ENCODE results near the gene RPS21. TPM values are rescaled to one million over a fixed set of nuclear protein-coding genes. Genes with fewer than 3 reads are reported as not detected.

Gene RPS21
- total RNA-seq, 4 donors from 2014 or later: 585 to 2,728 (median 1,375) TPM

GRCh38 chr20:62416651-62417637, 30.0 kb downstream of the RPS21 start:
- no peaks in the 10 kb centered on the region for H3K36me3 ChIP-seq

GRCh38 chr20:62417981-62418708, 31.2 kb downstream of the RPS21 start:
- no peaks in the 10 kb centered on the region for H3K36me3 ChIP-seq
- DNase-seq: no peak
- no peak overlapping the region for H3K27ac ChIP-seq
- in situ Hi-C loops (cut with MboI; ENCODE audit: low pct_ligation_motif_present in 1 of 4, low pct_unique_long_range_greater_than_20kb in 1 of 4, low sequenced_read_pairs in 3 of 4): no loop called here
- TF ChIP-seq POLR2AphosphoS5 (IDR thresholded peaks at IDR 0.05) (no peak), EP300 (IDR thresholded peaks at IDR 0.05; ENCODE audit: low read depth) (no peak), POLR2A (IDR thresholded peaks at IDR 0.05) (no peak), CTCF (IDR thresholded peaks at IDR 0.05) (no peak)
- 73 to 81% methylated on average over 7 to 20 of the region's 25 CpGs for WGBS, 2 donors (ENCODE audit: low coverage in 1 of 2)
- H3K27me3 ChIP-seq: no peaks in the 10 kb centered on the region
- no peak overlapping the region for H3K4me3 ChIP-seq
- H3K4me1 ChIP-seq: peaks cover 7 to 17% (median 15%) of the 10 kb centered on the region in 4 donors
- H3K9me3 ChIP-seq: no peaks in the 10 kb centered on the region
- intact Hi-C loops (cut with DNase I; ENCODE audit: low total_unique reads): loop anchor here (10.0 kb wide), 2 partner anchors 197 to 763 kb away; no protein-coding TSS in a partner anchor

More at GRCh38 chr20:62416651-62417637, 30.0 kb downstream of the RPS21 start:
- TF ChIP-seq EP300 (IDR thresholded peaks at IDR 0.05; ENCODE audit: low read depth) (no peak), POLR2A (IDR thresholded peaks at IDR 0.05) (no peak), POLR2AphosphoS5 (IDR thresholded peaks at IDR 0.05) (no peak), CTCF (IDR thresholded peaks at IDR 0.05) (no peak)
- H3K27ac ChIP-seq: no peak overlapping the region
- no peak for DNase-seq
- 80% methylated on average over 42 of the region's 43 CpGs; no CpG with 5 or more reads in 1 of the 2 donors for WGBS, 2 donors (ENCODE audit: low coverage in 1 of 2)
- intact Hi-C loops (cut with DNase I; ENCODE audit: low total_unique reads) (loop anchor here (10.0 kb wide), 2 partner anchors 198 to 762 kb away; no protein-coding TSS in a partner anchor), in situ Hi-C loops (cut with MboI; ENCODE audit: low pct_ligation_motif_present in 1 of 4, low pct_unique_long_range_greater_than_20kb in 1 of 4, low sequenced_read_pairs in 3 of 4) (no loop called here)
- H3K4me3 ChIP-seq: no peak overlapping the region
- no peaks in the 10 kb centered on the region for H3K27me3 ChIP-seq
- peaks cover 7 to 28% (median 25%) of the 10 kb centered on the region in 4 donors for H3K4me1 ChIP-seq
- H3K9me3 ChIP-seq: no peaks in the 10 kb centered on the region

GRCh38 chr20:62418709-62419487, 32.0 kb downstream of the RPS21 start:
- H3K27ac ChIP-seq: no peak overlapping the region
- no peak overlapping the region for H3K4me3 ChIP-seq
- DNase-seq: no peak
- 80% methylated on average over 18 of the region's 19 CpGs; no CpG with 5 or more reads in 1 of the 2 donors for WGBS, 2 donors (ENCODE audit: low coverage in 1 of 2)
- intact Hi-C loops (cut with DNase I; ENCODE audit: low total_unique reads) (loop anchor here (10.0 kb wide), 2 partner anchors 196 to 764 kb away; no protein-coding TSS in a partner anchor), in situ Hi-C loops (cut with MboI; ENCODE audit: low pct_ligation_motif_present in 1 of 4, low pct_unique_long_range_greater_than_20kb in 1 of 4, low sequenced_read_pairs in 3 of 4) (no loop called here)
- TF ChIP-seq CTCF (IDR thresholded peaks at IDR 0.05) (no peak), POLR2A (IDR thresholded peaks at IDR 0.05) (no peak), EP300 (IDR thresholded peaks at IDR 0.05; ENCODE audit: low read depth) (no peak), POLR2AphosphoS5 (IDR thresholded peaks at IDR 0.05) (no peak)
- no peaks in the 10 kb centered on the region for H3K9me3 ChIP-seq
- H3K4me1 ChIP-seq: peaks cover 5 to 9% (median 7%) of the 10 kb centered on the region in 4 donors
- H3K36me3 ChIP-seq: no peaks in the 10 kb centered on the region
- H3K27me3 ChIP-seq: no peaks in the 10 kb centered on the region

All from transverse colon (tissue), 4 donors.